T-helper 2 cell treated with Interferon-gamma antibody and Interleukin-4, amounts not matched to agents 100 ng/mL and 5 ng/mL, for 36 hours (primary cell): ENCODE results near the gene ANKRD44. TPM values are rescaled to one million over a fixed set of nuclear protein-coding genes. Genes with fewer than 3 reads are reported as not detected.
"Not testable (repeated sequence)": the region's sequence is repeated elsewhere in the genome, so short reads cannot be mapped to it uniquely, and the experiment has no call there.

Experiments
- intact Hi-C: fragments of 100-400 bp; cut with micrococcal nuclease; formaldehyde crosslinking; loops from one replicate; pipeline ENCODE4 v1.15.1; 2023
- total RNA-seq: library from RNA; stranded (reverse); gene quantifications from 2 replicates; pipeline ENCODE4 v1.2.3, GENCODE V29; 2022

The ANKRD44 gene
- total RNA-seq, 1 donor from 2014 or later: 214 TPM

GRCh38 chr2:197069958-197070357, 240.6 kb downstream of the ANKRD44 start:
- intact Hi-C loops: no loop called here

DNA sequence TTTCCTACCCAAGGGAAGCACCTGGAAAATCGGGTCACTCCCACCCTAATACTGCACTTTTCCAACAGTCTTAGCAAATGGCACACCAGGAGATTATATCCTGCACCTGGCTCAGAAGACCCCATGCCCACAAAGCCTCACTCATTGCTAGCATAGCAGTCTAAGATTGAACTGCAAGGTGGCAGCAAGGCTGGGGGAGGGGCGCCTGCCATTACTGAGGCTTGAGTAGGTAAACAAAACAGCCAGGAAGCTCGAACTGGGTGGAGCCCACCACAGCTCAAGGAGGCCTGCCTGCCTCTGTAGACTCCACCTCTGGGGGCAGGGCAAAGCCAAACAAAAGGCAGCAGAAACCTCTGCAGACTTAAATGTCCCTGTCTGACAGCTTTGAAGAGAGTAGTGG, 248.0 kb downstream of the ANKRD44 start:
- intact Hi-C loops: not testable (repeated sequence)

DNA sequence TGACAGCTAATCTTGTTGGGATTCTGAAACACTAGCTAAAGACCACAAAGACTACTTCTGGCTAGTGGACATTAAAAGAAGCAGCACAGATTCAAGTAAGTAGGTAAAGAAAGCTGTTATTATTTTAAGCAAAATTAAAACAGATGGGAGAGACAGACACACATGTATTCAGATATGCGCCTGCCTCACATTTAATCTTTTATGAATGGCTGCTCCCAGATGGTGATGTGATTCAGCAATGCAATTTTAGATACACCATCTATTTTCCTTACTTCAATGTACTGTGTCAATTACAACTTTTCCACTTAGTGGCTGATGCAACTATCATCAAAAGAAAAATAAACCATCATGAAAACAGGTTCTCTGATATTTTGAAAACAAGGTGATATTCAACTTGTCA, 251.1 kb downstream of the ANKRD44 start:
- intact Hi-C loops: no loop called here

- intact Hi-C loops: no loop called here
Observed at GRCh38 chr2:197058777-197059300, 251.7 kb downstream of the ANKRD44 start.

GRCh38 chr2:197057959-197058358, 252.6 kb downstream of the ANKRD44 start:
- intact Hi-C loops: no loop called here

- intact Hi-C loops: no loop called here
Observed at GRCh38 chr2:197055045-197055444, 255.5 kb downstream of the ANKRD44 start.

- intact Hi-C loops: no loop called here
Observed at GRCh38 chr2:197054437-197054836, 256.1 kb downstream of the ANKRD44 start.

GRCh38 chr2:197052356-197052755, 258.2 kb downstream of the ANKRD44 start:
- intact Hi-C loops: no loop called here

GRCh38 chr2:197045115-197045514, 265.5 kb downstream of the ANKRD44 start:
- intact Hi-C loops: no loop called here

DNA sequence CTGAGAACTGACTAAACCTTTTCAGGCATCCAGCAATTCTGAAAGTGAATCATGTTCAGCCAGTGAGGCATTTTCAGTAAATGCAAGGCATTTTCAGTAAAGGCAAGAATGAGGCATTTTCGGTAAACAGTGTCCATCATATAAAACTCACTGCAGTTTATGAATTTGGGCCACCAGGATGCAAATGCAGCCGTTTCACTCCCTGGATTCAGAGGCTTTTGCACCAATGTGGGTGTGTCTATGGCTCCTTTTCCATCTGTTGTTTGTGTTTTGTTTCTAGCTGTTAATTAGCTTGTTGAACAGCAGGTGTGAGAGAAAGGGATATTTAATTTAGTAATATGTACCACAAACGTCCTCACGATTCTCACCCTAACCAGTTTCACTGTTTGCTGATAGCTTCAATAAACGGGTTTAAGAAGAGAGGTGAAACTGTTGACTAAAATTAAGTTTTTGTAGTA, 267.8 kb downstream of the ANKRD44 start:
- intact Hi-C loops: no loop called here

DNA sequence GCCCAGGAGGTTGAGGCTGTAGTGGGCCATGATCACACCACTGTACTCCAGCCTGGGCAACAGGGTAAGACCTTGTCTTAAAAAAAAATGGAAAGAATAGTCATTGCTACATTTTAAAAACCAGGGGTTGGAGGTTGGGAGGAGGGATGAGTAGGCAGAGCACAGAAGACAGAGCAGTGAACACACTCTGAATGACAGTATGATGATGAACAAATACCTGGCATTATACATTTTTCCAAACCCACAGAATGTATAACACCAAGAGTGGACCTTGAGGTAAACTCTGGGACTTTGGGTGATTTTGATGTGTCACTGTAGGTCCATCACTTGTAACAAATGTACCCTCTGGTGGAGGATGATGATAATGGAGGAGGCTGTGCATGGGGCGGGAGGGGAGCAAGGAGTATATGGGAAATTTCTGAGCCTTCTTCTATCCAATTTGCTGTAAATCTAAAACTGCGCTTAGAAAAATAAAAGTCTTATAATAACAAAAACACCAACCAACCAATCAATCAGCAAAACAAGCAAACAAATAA, 272.6 kb downstream of the ANKRD44 start:
- intact Hi-C loops: no loop called here

DNA sequence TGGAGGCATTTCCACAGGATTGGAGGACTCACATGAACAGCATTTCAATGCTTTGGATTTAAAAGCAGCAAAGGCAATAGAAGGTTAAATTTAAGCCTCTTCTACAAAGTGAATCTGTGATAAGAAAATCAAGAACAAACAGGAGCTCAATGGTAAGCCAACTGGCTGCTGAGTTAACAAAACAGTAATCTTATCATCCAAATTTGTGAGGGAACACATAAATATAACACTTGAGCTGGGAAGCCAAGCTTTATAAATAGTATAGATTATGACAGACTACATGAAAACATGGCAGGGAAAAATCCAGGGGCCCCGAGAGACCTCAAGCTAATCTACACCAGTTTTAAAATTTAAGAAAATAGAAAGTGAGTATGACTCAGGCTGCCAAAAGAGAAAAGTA, 275.6 kb downstream of the ANKRD44 start:
- intact Hi-C loops: no loop called here

- intact Hi-C loops: no loop called here
Observed at GRCh38 chr2:197034292-197034691, 276.3 kb downstream of the ANKRD44 start.

GRCh38 chr2:197033222-197033621, 277.4 kb downstream of the ANKRD44 start:
- intact Hi-C loops: no loop called here

GRCh38 chr2:197031803-197032202, 278.8 kb downstream of the ANKRD44 start:
- intact Hi-C loops: no loop called here

GRCh38 chr2:197030090-197030489, 280.5 kb downstream of the ANKRD44 start:
- intact Hi-C loops: no loop called here

GRCh38 chr2:197028633-197029032, 281.9 kb downstream of the ANKRD44 start:
- intact Hi-C loops: no loop called here

DNA sequence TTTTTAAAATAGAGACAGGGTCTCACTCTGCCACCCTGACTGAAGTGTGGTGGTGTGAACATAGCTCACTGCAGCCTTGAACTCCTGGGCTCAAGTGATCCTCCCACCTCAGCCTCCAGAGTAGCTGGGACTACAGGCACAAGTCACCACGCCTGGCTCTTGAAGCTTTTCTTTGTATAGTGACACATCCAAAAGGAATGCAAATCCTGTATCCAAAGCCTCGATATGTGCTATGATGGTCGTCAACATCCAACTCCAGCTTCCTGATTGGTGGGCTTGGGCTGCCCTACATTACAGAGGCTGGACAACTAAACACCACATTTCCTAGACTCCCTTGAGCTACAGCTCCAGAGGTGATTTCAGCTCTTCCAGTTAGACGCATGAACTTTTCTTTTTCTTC, 282.4 kb downstream of the ANKRD44 start:
- intact Hi-C loops: no loop called here

DNA sequence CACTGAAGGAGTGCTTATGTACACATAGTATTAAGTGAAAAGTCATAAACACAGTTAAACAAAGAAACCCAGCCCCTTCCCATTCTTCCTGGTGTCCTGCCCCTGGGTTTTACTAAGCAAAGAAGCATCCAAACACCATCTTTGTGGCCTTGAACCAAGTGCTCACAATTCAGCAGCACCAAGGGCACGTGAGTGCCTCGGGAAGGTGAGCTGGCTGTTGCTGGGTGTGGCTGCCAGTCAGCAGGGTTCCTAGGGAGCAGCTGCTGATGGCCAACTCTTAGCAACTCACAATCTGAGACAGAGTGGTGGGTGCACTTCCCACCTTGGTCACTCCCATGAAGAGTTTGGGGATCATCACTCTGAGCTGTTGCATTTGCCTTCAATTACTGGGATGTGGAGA, 286.4 kb downstream of the ANKRD44 start:
- intact Hi-C loops: no loop called here

- intact Hi-C loops: not testable (repeated sequence)
Observed at GRCh38 chr2:197020921-197021320, 289.7 kb downstream of the ANKRD44 start.

DNA sequence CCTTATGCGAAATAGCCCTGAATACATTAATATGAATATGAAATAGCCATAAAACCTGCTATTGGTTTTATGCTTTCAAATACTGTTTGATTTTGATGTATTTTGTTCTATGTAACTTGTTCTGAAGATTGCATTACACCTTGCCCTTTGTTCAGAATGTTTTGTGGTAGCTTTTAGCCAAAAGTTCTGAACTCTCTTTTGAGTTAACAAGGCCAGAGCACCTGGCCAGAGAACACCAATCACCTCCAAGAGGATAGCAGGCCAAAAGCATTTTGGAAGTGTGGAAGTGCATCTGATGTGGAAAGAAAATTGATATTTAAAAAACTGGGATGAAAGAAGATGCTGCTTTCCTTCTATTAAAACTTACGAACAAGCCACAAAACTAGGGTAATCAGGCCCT, 297.5 kb downstream of the ANKRD44 start:
- intact Hi-C loops: no loop called here

DNA sequence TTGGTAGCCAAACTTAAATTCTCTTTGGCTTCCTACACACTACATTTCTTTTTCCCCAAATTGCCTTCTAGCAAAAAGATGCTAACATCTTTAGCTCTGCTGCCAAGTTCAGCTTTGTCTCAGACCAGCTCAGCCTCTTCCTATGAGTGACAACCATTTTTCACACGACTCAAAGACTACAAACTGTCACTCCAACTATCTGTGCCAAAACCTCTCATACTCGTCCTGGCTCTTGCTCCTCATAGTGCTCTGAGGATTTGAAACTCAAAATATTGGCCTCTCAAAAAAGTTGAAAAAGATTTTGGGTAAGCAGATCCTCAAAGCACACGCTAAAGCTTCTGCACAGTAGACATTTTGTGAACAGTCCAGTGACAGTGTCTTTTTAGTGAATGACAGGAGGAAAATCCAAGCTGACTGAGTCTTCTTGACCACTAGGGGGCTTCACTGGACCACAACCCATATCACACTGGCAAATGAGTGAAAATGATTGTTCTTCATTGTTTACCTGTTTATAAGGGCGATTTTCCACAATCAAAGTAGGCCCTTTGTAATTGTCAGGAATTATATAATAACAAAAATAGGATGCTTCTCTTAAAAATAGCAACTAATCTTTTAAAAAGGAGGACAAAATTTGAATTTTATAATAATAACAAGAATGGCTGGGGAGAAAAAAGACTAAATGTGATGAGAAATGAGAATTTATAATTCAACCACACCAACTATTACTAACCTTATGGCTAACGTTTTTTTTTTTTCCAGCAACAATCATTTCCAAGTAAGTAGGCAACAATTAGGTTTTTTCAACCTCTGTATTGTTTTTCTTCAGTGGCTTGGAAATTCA, 298.6 kb downstream of the ANKRD44 start:
- intact Hi-C loops: loop anchor here (1.0 kb wide), 1 partner anchor 366 kb away; no protein-coding TSS in a partner anchor

- intact Hi-C loops: no loop called here
Observed at GRCh38 chr2:197011021-197011417, 299.6 kb downstream of the ANKRD44 start.
